Measurements from ENCODE around the gene PRKCSH. TPM values are rescaled to one million over a fixed set of nuclear protein-coding genes. Genes with fewer than 3 reads are reported as not detected.

Gene PRKCSH
- total RNA-seq, 2 experiments from 2014 or later: 95.6 to 271 TPM

GRCh38 chr19:11408591-11408990 is 26.8 kb upstream of the PRKCSH start:
- H3K27ac ChIP-seq (ENCODE audit: low read depth, low read length, poor library complexity, severe bottlenecking): no peak overlapping the region
- no peak overlapping the region for H3K4me3 ChIP-seq (ENCODE audit: low read depth, low read length, poor library complexity, severe bottlenecking)
- ChIA-PET POLR2A (interaction anchor here (0.7 kb wide), 1 partner anchor 13 kb away, joined by 3 read pairs; no protein-coding TSS in a partner anchor), CTCF (ENCODE audit: unreplicated experiment) (no interaction called here)
- no peak overlapping the region for H2AFZ ChIP-seq (ENCODE audit: low read length)
- intact Hi-C loops (cut with micrococcal nuclease; ENCODE audit: unreplicated experiment): no loop called here
- H3K4me1 ChIP-seq (ENCODE audit: insufficient read depth, low read length, poor library complexity, severe bottlenecking): no peaks in the 10 kb centered on the region
- H3K79me2 ChIP-seq (ENCODE audit: insufficient read depth, low read depth, low read length): no peaks in the 10 kb centered on the region
- BruUV-seq (replicated peaks): no TSS peak
- H3K9me3 ChIP-seq (ENCODE audit: low read length): no peaks in the 10 kb centered on the region
- no peaks in the 10 kb centered on the region for H3K36me3 ChIP-seq (ENCODE audit: insufficient read depth, low read length)
- TF ChIP-seq CTCF (conservative IDR thresholded peaks at IDR 0.05; ENCODE audit: low read length) (no peak), EZH2phosphoT487 (IDR thresholded peaks at IDR 0.05; ENCODE audit: borderline replicate concordance, low read depth, low read length) (no peak)
- no peaks in the 10 kb centered on the region for H4K20me1 ChIP-seq (ENCODE audit: insufficient read depth, low read length)
- H3K4me2 ChIP-seq (ENCODE audit: low read length): no peak overlapping the region
- H3K9me2 ChIP-seq (ENCODE audit: insufficient read depth, low read length): no peaks in the 10 kb centered on the region
- no peak for DNase-seq (ENCODE audit: low spot score)

GRCh38 chr19:11410682-11411081 is 24.8 kb upstream of the PRKCSH start:
- H2AFZ ChIP-seq (ENCODE audit: low read length): no peak overlapping the region
- no peak overlapping the region for H3K4me3 ChIP-seq (ENCODE audit: low read depth, low read length, poor library complexity, severe bottlenecking)
- H3K27ac ChIP-seq (ENCODE audit: low read depth, low read length, poor library complexity, severe bottlenecking): no peak overlapping the region
- H3K4me1 ChIP-seq (ENCODE audit: insufficient read depth, low read length, poor library complexity, severe bottlenecking): no peaks in the 10 kb centered on the region
- H3K4me2 ChIP-seq (ENCODE audit: low read length): no peak overlapping the region
- ChIA-PET CTCF (ENCODE audit: unreplicated experiment) (no interaction called here), POLR2A (no interaction called here)
- DNase-seq (ENCODE audit: low spot score): no peak
- no peaks in the 10 kb centered on the region for H3K79me2 ChIP-seq (ENCODE audit: insufficient read depth, low read depth, low read length)
- H3K9me3 ChIP-seq (ENCODE audit: low read length): no peaks in the 10 kb centered on the region
- intact Hi-C loops (cut with micrococcal nuclease; ENCODE audit: unreplicated experiment): no loop called here
- H3K36me3 ChIP-seq (ENCODE audit: insufficient read depth, low read length): no peaks in the 10 kb centered on the region
- BruUV-seq (replicated peaks): no TSS peak
- no peaks in the 10 kb centered on the region for H4K20me1 ChIP-seq (ENCODE audit: insufficient read depth, low read length)
- TF ChIP-seq EZH2phosphoT487 (IDR thresholded peaks at IDR 0.05; ENCODE audit: borderline replicate concordance, low read depth, low read length) (no peak), CTCF (conservative IDR thresholded peaks at IDR 0.05; ENCODE audit: low read length) (no peak)
- H3K9me2 ChIP-seq (ENCODE audit: insufficient read depth, low read length): no peaks in the 10 kb centered on the region

- no peaks in the 10 kb centered on the region for H4K20me1 ChIP-seq (ENCODE audit: insufficient read depth, low read length)
- H3K79me2 ChIP-seq (ENCODE audit: insufficient read depth, low read depth, low read length): no peaks in the 10 kb centered on the region
- H3K4me1 ChIP-seq (ENCODE audit: insufficient read depth, low read length, poor library complexity, severe bottlenecking): peaks cover 8% of the 10 kb centered on the region
- H3K27ac ChIP-seq (ENCODE audit: low read depth, low read length, poor library complexity, severe bottlenecking): no peak overlapping the region
- no peak for DNase-seq (ENCODE audit: low spot score)
- ChIA-PET POLR2A (no interaction called here), CTCF (ENCODE audit: unreplicated experiment) (no interaction called here)
- H3K4me2 ChIP-seq (ENCODE audit: low read length): no peak overlapping the region
- H3K36me3 ChIP-seq (ENCODE audit: insufficient read depth, low read length): no peaks in the 10 kb centered on the region
- H3K9me3 ChIP-seq (ENCODE audit: low read length): no peaks in the 10 kb centered on the region
- TF ChIP-seq EZH2phosphoT487 (IDR thresholded peaks at IDR 0.05; ENCODE audit: borderline replicate concordance, low read depth, low read length): no peak
- TF ChIP-seq CTCF (conservative IDR thresholded peaks at IDR 0.05; ENCODE audit: low read length): no peak
- intact Hi-C loops (cut with micrococcal nuclease; ENCODE audit: unreplicated experiment): no loop called here
- H2AFZ ChIP-seq (ENCODE audit: low read length): no peak overlapping the region
- BruUV-seq (replicated peaks): no TSS peak
- H3K4me3 ChIP-seq (ENCODE audit: low read depth, low read length, poor library complexity, severe bottlenecking): no peak overlapping the region
- H3K9me2 ChIP-seq (ENCODE audit: insufficient read depth, low read length): no peaks in the 10 kb centered on the region
Observed at GRCh38 chr19:11414544-11414943, 20.9 kb upstream of the PRKCSH start.
